ENCODE data around the gene USP26. TPM values are rescaled to one million over a fixed set of nuclear protein-coding genes. Genes with fewer than 3 reads are reported as not detected.

USP26 gene
- total RNA-seq, 2 donors from 2014 or later: not detected

DNA sequence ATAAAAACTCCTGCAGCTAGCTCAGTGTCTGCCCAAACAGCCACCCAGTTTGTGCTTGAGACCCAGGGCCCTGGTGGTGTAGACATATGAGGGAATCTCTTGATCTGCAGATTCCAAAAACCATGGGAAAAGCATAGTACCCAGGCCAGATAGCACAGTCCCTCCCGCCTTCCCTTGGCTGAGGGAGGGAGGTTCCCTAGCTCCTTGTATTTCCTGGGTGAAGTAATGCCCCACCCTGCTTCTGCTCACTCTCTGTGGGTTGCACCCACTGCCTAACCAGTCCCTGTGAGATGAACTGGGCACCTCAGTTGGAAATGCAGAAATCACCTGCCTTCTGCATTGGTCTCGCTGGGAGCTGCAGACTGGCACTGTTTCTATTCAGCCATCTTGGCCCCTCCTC, 54.6 kb downstream of the USP26 start:
- no peak for DNase-seq
- Mint-ChIP-seq H3K4me3 (no peak overlapping the region), H3K27me3 (ENCODE audit: insufficient read depth) (peaks cover 7% of the 10 kb centered on the region), H3K9me3 (peaks cover 48% of the 10 kb centered on the region), H3K36me3 (ENCODE audit: low read depth) (no peaks in the 10 kb centered on the region), H3K27ac (no peak overlapping the region), H3K4me1 (no peaks in the 10 kb centered on the region)
- Histone ChIP-seq H3K4me3 (ENCODE audit: low read length) (no peak overlapping the region), H3K36me3 (ENCODE audit: control insufficient read depth, insufficient read depth, low read length) (no peaks in the 10 kb centered on the region), H3K27me3 (ENCODE audit: control insufficient read depth, insufficient read depth, low read length, poor library complexity, severe bottlenecking) (no peaks in the 10 kb centered on the region), H3K27ac (ENCODE audit: low read depth, low read length) (no peak overlapping the region), H3K9me3 (ENCODE audit: control insufficient read depth, low read length) (no peaks in the 10 kb centered on the region), H3K9ac (ENCODE audit: extremely low read depth, low read length, poor library complexity, severe bottlenecking) (no peak overlapping the region), H3K4me1 (ENCODE audit: control insufficient read depth, insufficient read depth, low read length) (no peaks in the 10 kb centered on the region)
- 95% methylated on average over 2 of the region's 2 CpGs; no CpG with 5 or more reads in 1 of the 2 experiments for WGBS, 2 experiments (ENCODE audit: insufficient coverage in 1 of 2, insufficient read length in 1 of 2)
- TF ChIP-seq, protein P1, sequence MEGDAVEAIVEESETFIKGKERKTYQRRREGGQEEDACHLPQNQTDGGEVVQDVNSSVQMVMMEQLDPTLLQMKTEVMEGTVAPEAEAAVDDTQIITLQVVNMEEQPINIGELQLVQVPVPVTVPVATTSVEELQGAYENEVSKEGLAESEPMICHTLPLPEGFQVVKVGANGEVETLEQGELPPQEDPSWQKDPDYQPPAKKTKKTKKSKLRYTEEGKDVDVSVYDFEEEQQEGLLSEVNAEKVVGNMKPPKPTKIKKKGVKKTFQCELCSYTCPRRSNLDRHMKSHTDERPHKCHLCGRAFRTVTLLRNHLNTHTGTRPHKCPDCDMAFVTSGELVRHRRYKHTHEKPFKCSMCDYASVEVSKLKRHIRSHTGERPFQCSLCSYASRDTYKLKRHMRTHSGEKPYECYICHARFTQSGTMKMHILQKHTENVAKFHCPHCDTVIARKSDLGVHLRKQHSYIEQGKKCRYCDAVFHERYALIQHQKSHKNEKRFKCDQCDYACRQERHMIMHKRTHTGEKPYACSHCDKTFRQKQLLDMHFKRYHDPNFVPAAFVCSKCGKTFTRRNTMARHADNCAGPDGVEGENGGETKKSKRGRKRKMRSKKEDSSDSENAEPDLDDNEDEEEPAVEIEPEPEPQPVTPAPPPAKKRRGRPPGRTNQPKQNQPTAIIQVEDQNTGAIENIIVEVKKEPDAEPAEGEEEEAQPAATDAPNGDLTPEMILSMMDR (conservative IDR thresholded peaks at IDR 0.05): no peak

DNA sequence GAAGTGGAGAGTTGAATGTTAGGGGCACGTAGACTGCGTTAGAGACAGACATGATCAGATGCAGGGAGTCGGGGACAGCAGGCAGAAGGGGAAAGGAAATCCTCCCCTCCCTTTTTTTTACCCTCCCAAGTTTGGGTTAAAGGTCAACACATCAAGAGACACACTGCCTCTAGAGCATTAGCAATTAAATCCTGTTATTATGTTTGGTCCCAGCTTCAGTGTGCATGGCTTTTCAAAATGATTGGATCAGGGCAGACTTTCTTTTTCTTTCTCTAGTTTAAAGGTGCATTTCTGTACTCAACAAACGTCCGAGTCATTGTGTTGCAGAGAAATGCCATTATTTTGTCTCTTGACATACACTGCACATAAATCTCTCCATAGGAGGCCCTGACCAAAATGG, 63.9 kb downstream of the USP26 start:
- Mint-ChIP-seq H3K36me3 (ENCODE audit: low read depth) (no peaks in the 10 kb centered on the region), H3K27ac (no peak overlapping the region), H3K4me3 (no peak overlapping the region), H3K27me3 (ENCODE audit: insufficient read depth) (no peaks in the 10 kb centered on the region), H3K9me3 (peaks cover 6% of the 10 kb centered on the region), H3K4me1 (no peaks in the 10 kb centered on the region)
- Histone ChIP-seq H3K27ac (ENCODE audit: low read depth, low read length) (no peak overlapping the region), H3K4me3 (ENCODE audit: low read length) (no peak overlapping the region), H3K4me1 (ENCODE audit: control insufficient read depth, insufficient read depth, low read length) (no peaks in the 10 kb centered on the region), H3K9ac (ENCODE audit: extremely low read depth, low read length, poor library complexity, severe bottlenecking) (no peak overlapping the region), H3K27me3 (ENCODE audit: control insufficient read depth, insufficient read depth, low read length, poor library complexity, severe bottlenecking) (no peaks in the 10 kb centered on the region), H3K36me3 (ENCODE audit: control insufficient read depth, insufficient read depth, low read length) (no peaks in the 10 kb centered on the region), H3K9me3 (ENCODE audit: control insufficient read depth, low read length) (no peaks in the 10 kb centered on the region)
- DNase-seq: no peak
- WGBS, 2 experiments (ENCODE audit: insufficient coverage in 1 of 2, insufficient read length in 1 of 2): 90% methylated on average over 3 of the region's 5 CpGs; no CpG with 5 or more reads in 1 of the 2 experiments
- TF ChIP-seq, protein P1 (conservative IDR thresholded peaks at IDR 0.05): no peak

- H3K4me3 Mint-ChIP-seq: no peak overlapping the region
- Histone ChIP-seq H3K9ac (ENCODE audit: extremely low read depth, low read length, poor library complexity, severe bottlenecking) (no peak overlapping the region), H3K27ac (ENCODE audit: low read depth, low read length) (no peak overlapping the region), H3K36me3 (ENCODE audit: control insufficient read depth, insufficient read depth, low read length) (no peaks in the 10 kb centered on the region), H3K4me3 (ENCODE audit: low read length) (no peak overlapping the region), H3K9me3 (ENCODE audit: control insufficient read depth, low read length) (no peaks in the 10 kb centered on the region), H3K27me3 (ENCODE audit: control insufficient read depth, insufficient read depth, low read length, poor library complexity, severe bottlenecking) (no peaks in the 10 kb centered on the region), H3K4me1 (ENCODE audit: control insufficient read depth, insufficient read depth, low read length) (no peaks in the 10 kb centered on the region)
- no peak for DNase-seq
- TF ChIP-seq, protein P1 (conservative IDR thresholded peaks at IDR 0.05): no peak
- H3K4me1 Mint-ChIP-seq: no peaks in the 10 kb centered on the region
- H3K27ac Mint-ChIP-seq: no peak overlapping the region
- H3K27me3 Mint-ChIP-seq (ENCODE audit: insufficient read depth): no peaks in the 10 kb centered on the region
- H3K9me3 Mint-ChIP-seq: peaks cover 2% of the 10 kb centered on the region
- 90 to 100% methylated on average over 1 to 3 of the region's 3 CpGs for WGBS, 2 experiments (ENCODE audit: insufficient coverage in 1 of 2, insufficient read length in 1 of 2)
- no peaks in the 10 kb centered on the region for H3K36me3 Mint-ChIP-seq (ENCODE audit: low read depth)
Observed at GRCh38 chrX:133018229-133018628, 78.7 kb downstream of the USP26 start.
